Activated CD4-positive, alpha-beta T cell treated with anti-CD3 and anti-CD28 coated beads for 24 hours (primary cell): ENCODE results near the gene PRSS2.
"Not testable (repeated sequence)": the region's sequence is repeated elsewhere in the genome, so short reads cannot be mapped to it uniquely, and the experiment has no call there.

Source experiments
- DNase-seq, 2 donors: peaks; one replicate each; pipeline ENCODE4 v3.0.0-alpha.2; 2020; ENCODE audit warnings: low read depth in 2 of 2

The PRSS2 gene

GRCh38 chr7:142770661-142771352, at the start of gene PRSS2:
Gene PRSS2, plus strand, starts transcription at chr7:142770970. Its CDS starts 13 bp downstream, at chr7:142770983.
- DNase-seq, result no peak

GRCh38 chr7:142720986-142721385, 49.8 kb upstream of the PRSS2 start:
- no peak for DNase-seq

- DNase-seq, result no peak
Measured at GRCh38 chr7:142722248-142722794, 48.4 kb upstream of the PRSS2 start.

GRCh38 chr7:142733271-142733670, 37.5 kb upstream of the PRSS2 start:
- no peak for DNase-seq

- DNase-seq, result no peak
Measured at GRCh38 chr7:142739923-142740492, 30.8 kb upstream of the PRSS2 start.

GRCh38 chr7:142740786-142741185, 30.0 kb upstream of the PRSS2 start:
- no peak for DNase-seq

GRCh38 chr7:142741932-142742331, 28.8 kb upstream of the PRSS2 start:
- DNase-seq, result not testable (repeated sequence)

- no peak for DNase-seq
Measured at GRCh38 chr7:142745091-142745635, 25.6 kb upstream of the PRSS2 start.

GRCh38 chr7:142745745-142746144, 25.0 kb upstream of the PRSS2 start:
- DNase-seq, result no peak

- DNase-seq, result no peak
Measured at GRCh38 chr7:142746264-142746663, 24.5 kb upstream of the PRSS2 start.

GRCh38 chr7:142748410-142748809, 22.4 kb upstream of the PRSS2 start:
- DNase-seq, result not testable (repeated sequence)

- no peak for DNase-seq
Measured at GRCh38 chr7:142749218-142749993, 21.4 kb upstream of the PRSS2 start, which contains the start of gene PRSS1. Gene PRSS1, plus strand, starts transcription at chr7:142749472. Its CDS starts 13 bp downstream, at chr7:142749485.

- DNase-seq, result no peak
Measured at GRCh38 chr7:142750321-142750938, 20.3 kb upstream of the PRSS2 start.

GRCh38 chr7:142751526-142752175, 19.1 kb upstream of the PRSS2 start:
- not testable (repeated sequence) for DNase-seq

GRCh38 chr7:142752376-142753225, 18.2 kb upstream of the PRSS2 start:
- no peak for DNase-seq

GRCh38 chr7:142753366-142753765, 17.4 kb upstream of the PRSS2 start:
- no peak for DNase-seq

- DNase-seq, result not testable (repeated sequence)
Measured at GRCh38 chr7:142753925-142754491, 16.8 kb upstream of the PRSS2 start.

- no peak for DNase-seq
Measured at GRCh38 chr7:142754681-142755575, 15.8 kb upstream of the PRSS2 start.

- not testable (repeated sequence) for DNase-seq
Measured at GRCh38 chr7:142758312-142758711, 12.5 kb upstream of the PRSS2 start.
